ENCODE data around the gene GRPEL1. TPM values are rescaled to one million over a fixed set of nuclear protein-coding genes. Genes with fewer than 3 reads are reported as not detected.
A peak's percentile ranks its signal among the peaks of the same experiment; 100 is the strongest.

GRPEL1 gene
- total RNA-seq, 4 donors from 2014 or later = 25.4 to 62.1 (median 33.8) TPM

- ATAC-seq (ENCODE audit: low FRiP score) = no peak
- no peak for DNase-seq (ENCODE audit: low spot score)
- no peak for TF ChIP-seq CTCF (IDR thresholded peaks at IDR 0.05)
These were observed 22.3 kb downstream of the GRPEL1 start for GRCh38 chr4:7045553-7045952.

- ATAC-seq (ENCODE audit: low FRiP score) = no peak
- TF ChIP-seq CTCF (IDR thresholded peaks at IDR 0.05) = no peak
- no peak for DNase-seq (ENCODE audit: low spot score)
These were observed 23.5 kb downstream of the GRPEL1 start for GRCh38 chr4:7044137-7044930.

GRCh38 chr4:7043284-7044136, 24.4 kb downstream of the GRPEL1 start, which contains the start of gene TADA2B:
TADA2B (plus strand) TSS chr4:7043372; CDS start chr4:7043580, 208 bp downstream.
- ATAC-seq (ENCODE audit: low FRiP score) (peak; percentile 13), DNase-seq (ENCODE audit: low spot score) (no peak)
- no peak for TF ChIP-seq CTCF (IDR thresholded peaks at IDR 0.05)

- DNase-seq (ENCODE audit: low spot score) = peak; percentile 78
- ATAC-seq (ENCODE audit: low FRiP score) = peak; percentile 96
- TF ChIP-seq CTCF (IDR thresholded peaks at IDR 0.05) = peak in 1 of 3 donors; percentile 52
These were observed 25.2 kb downstream of the GRPEL1 start for GRCh38 chr4:7042503-7043283.

GRCh38 chr4:7041801-7042502, 25.9 kb downstream of the GRPEL1 start:
- ATAC-seq (ENCODE audit: low FRiP score) (no peak), DNase-seq (ENCODE audit: low spot score) (no peak)
- no peak for TF ChIP-seq CTCF (IDR thresholded peaks at IDR 0.05)

- DNase-seq (ENCODE audit: low spot score) = no peak
- TF ChIP-seq CTCF (IDR thresholded peaks at IDR 0.05) = no peak
- ATAC-seq (ENCODE audit: low FRiP score) = no peak
These were observed 26.6 kb downstream of the GRPEL1 start for GRCh38 chr4:7041246-7041645.
